Trophoblast cell (in vitro differentiated cells and primary cell): ENCODE measurements around the gene MYBL2.

ENCODE experiments used
- DNase-seq, 2 donors: peaks; one replicate each; pipeline ENCODE4 v3.0.0-alpha.2; 2016
- H2AFZ ChIP-seq: 2 replicates; pipeline ENCODE4 v1.6.1; 2013; ENCODE audit warnings: low read length, moderate library complexity, mild to moderate bottlenecking; ENCODE audit not compliant: insufficient read depth, poor library complexity
- H2AK5ac ChIP-seq: 2 replicates; pipeline ENCODE4 v1.6.1; 2013; ENCODE audit warnings: mild to moderate bottlenecking, low read length
- H2BK120ac ChIP-seq: 2 replicates; pipeline ENCODE4 v1.6.1; 2013; ENCODE audit warnings: low read length, mild to moderate bottlenecking, moderate library complexity; ENCODE audit not compliant: insufficient read depth, poor library complexity
- H2BK12ac ChIP-seq: 2 replicates; pipeline ENCODE4 v1.6.1; 2013; ENCODE audit warnings: mild to moderate bottlenecking, low read length, moderate library complexity
- H2BK5ac ChIP-seq: 2 replicates; pipeline ENCODE4 v1.6.1; 2013; ENCODE audit warnings: low read length, low read depth, moderate library complexity, mild to moderate bottlenecking; ENCODE audit not compliant: poor library complexity
- H3K14ac ChIP-seq: 2 replicates; pipeline ENCODE4 v1.6.1; 2013; ENCODE audit warnings: mild to moderate bottlenecking, low read length
- H3K18ac ChIP-seq: 2 replicates; pipeline ENCODE4 v1.6.1; 2013; ENCODE audit warnings: mild to moderate bottlenecking, low read length
- H3K23ac ChIP-seq: 2 replicates; pipeline ENCODE4 v1.6.1; 2013; ENCODE audit warnings: low read length
- H3K27ac ChIP-seq: 2 replicates; pipeline ENCODE4 v1.5.1; 2013; ENCODE audit warnings: low read depth, mild to moderate bottlenecking, inconsistent platforms, low read length, moderate library complexity
- H3K27me3 ChIP-seq: 2 replicates; pipeline ENCODE4 v1.6.1; 2013; ENCODE audit warnings: inconsistent platforms, mild to moderate bottlenecking, low read length, moderate library complexity; ENCODE audit not compliant: insufficient read depth
- H3K36me3 ChIP-seq, 2 experiments: 1 replicate in 1 of 2; 2 replicates in 1 of 2; pipeline ENCODE4 v1.6.1; 2013; ENCODE audit warnings: low read length in 2 of 2, mild to moderate bottlenecking in 2 of 2, moderate library complexity in 1 of 2; ENCODE audit not compliant: insufficient read depth in 2 of 2, control insufficient read depth in 1 of 2
- H3K4ac ChIP-seq: 2 replicates; pipeline ENCODE4 v1.6.1; 2013; ENCODE audit warnings: low read depth, mild to moderate bottlenecking, low read length, moderate library complexity
- H3K4me1 ChIP-seq, 2 experiments: 1 replicate in 1 of 2; 2 replicates in 1 of 2; pipeline ENCODE4 v1.6.1; 2013; ENCODE audit warnings: low read length in 2 of 2, mild to moderate bottlenecking in 2 of 2, moderate library complexity in 1 of 2; ENCODE audit not compliant: insufficient read depth in 2 of 2, control insufficient read depth in 1 of 2
- H3K4me2 ChIP-seq: 2 replicates; pipeline ENCODE4 v1.6.1; 2013; ENCODE audit warnings: inconsistent platforms, mild to moderate bottlenecking, low read length, moderate library complexity
- H3K4me3 ChIP-seq: 2 replicates; pipeline ENCODE4 v1.5.1; 2013; ENCODE audit warnings: mild to moderate bottlenecking, low read depth, low read length, inconsistent platforms
- H3K79me1 ChIP-seq: one replicate; pipeline ENCODE4 v1.6.1; 2013; ENCODE audit warnings: low read length
- H3K79me2 ChIP-seq: 2 replicates; pipeline ENCODE4 v1.6.1; 2013; ENCODE audit warnings: low read length, mild to moderate bottlenecking; ENCODE audit not compliant: control insufficient read depth, insufficient read depth, poor library complexity
- H3K9ac ChIP-seq: 2 replicates; pipeline ENCODE4 v1.6.1; 2013; ENCODE audit warnings: mild to moderate bottlenecking, low read length
- H3K9me3 ChIP-seq: 2 replicates; pipeline ENCODE4 v1.6.1; 2013; ENCODE audit warnings: low read depth, mild to moderate bottlenecking, control low read depth, inconsistent platforms, low read length; ENCODE audit not compliant: insufficient read depth
- H4K12ac ChIP-seq: 2 replicates; pipeline ENCODE4 v1.6.1; 2013; ENCODE audit warnings: low read depth, mild to moderate bottlenecking, low read length, moderate library complexity
- H4K8ac ChIP-seq: 2 replicates; pipeline ENCODE4 v1.6.1; 2013; ENCODE audit warnings: low read depth, mild to moderate bottlenecking, low read length, moderate library complexity
- H4K91ac ChIP-seq: one replicate; pipeline ENCODE4 v1.6.1; 2013; ENCODE audit warnings: low read depth, mild to moderate bottlenecking, low read length, moderate library complexity
- WGBS: extraction: QIAGEN DNeasy Blood & Tissue Kit; methylation state at CpG from one replicate; pipeline ENCODE4 v1.1.7; 2013; ENCODE audit warnings: missing lambda C conversion rate; ENCODE audit not compliant: insufficient read length, insufficient coverage; ENCODE audit errors: extremely low coverage; 5-methylcytosine and 5-hydroxymethylcytosine counted together

MYBL2 gene

GRCh38 chr20:43725666-43726065, 58.8 kb downstream of the MYBL2 start:
- Histone ChIP-seq H2AK5ac (no peak overlapping the region), H2BK12ac (no peak overlapping the region), H3K4me3 (no peak overlapping the region), H4K91ac (no peak overlapping the region), H2BK120ac (no peak overlapping the region), H2BK5ac (no peak overlapping the region), H3K4me1 (no peaks in the 10 kb centered on the region), H3K4me2 (no peak overlapping the region), H3K23ac (no peak overlapping the region), H3K9me3 (no peaks in the 10 kb centered on the region), H3K4ac (no peak overlapping the region), H3K18ac (no peak overlapping the region), H3K79me2 (no peaks in the 10 kb centered on the region), H2AFZ (no peak overlapping the region), H3K79me1 (no peaks in the 10 kb centered on the region), H3K9ac (no peak overlapping the region), H3K36me3 (no peaks in the 10 kb centered on the region), H4K8ac (no peak overlapping the region), H3K27ac (no peak overlapping the region), H3K14ac (no peak overlapping the region), H4K12ac (no peak overlapping the region), H3K27me3 (no peaks in the 10 kb centered on the region)
- no CpG with 5 or more reads among the region's 2 CpGs for WGBS
- DNase-seq: no peak

- no CpG with 5 or more reads among the region's 10 CpGs for WGBS
- Histone ChIP-seq H3K4ac (no peak overlapping the region), H3K4me2 (no peak overlapping the region), H3K4me3 (no peak overlapping the region), H2AFZ (no peak overlapping the region), H3K27me3 (no peaks in the 10 kb centered on the region), H3K79me1 (no peaks in the 10 kb centered on the region), H3K18ac (no peak overlapping the region), H2AK5ac (no peak overlapping the region), H4K91ac (no peak overlapping the region), H2BK120ac (no peak overlapping the region), H3K9ac (no peak overlapping the region), H3K79me2 (no peaks in the 10 kb centered on the region), H3K4me1 (no peaks in the 10 kb centered on the region), H3K36me3 (no peaks in the 10 kb centered on the region), H4K8ac (no peak overlapping the region), H3K9me3 (no peaks in the 10 kb centered on the region), H2BK5ac (no peak overlapping the region), H3K27ac (no peak overlapping the region), H4K12ac (no peak overlapping the region), H3K14ac (no peak overlapping the region), H2BK12ac (no peak overlapping the region), H3K23ac (no peak overlapping the region)
- no peak for DNase-seq
These were observed 59.4 kb downstream of the MYBL2 start for GRCh38 chr20:43726333-43726732.

GRCh38 chr20:43726811-43727338, 60.0 kb downstream of the MYBL2 start, which contains the start of gene GTSF1L:
Gene GTSF1L, minus strand, starts transcription at chr20:43727002. Its CDS starts 308 bp downstream, at chr20:43726694.
- Histone ChIP-seq H2BK12ac (no peak within 1 kb of the TSS), H3K27ac (no peak within 1 kb of the TSS), H3K27me3 (no peaks in the 10 kb centered on the region), H2AK5ac (no peak within 1 kb of the TSS), H4K12ac (no peak within 1 kb of the TSS), H3K14ac (no peak within 1 kb of the TSS), H3K79me1 (no peaks in the 10 kb centered on the region), H3K18ac (no peak within 1 kb of the TSS), H4K8ac (no peak within 1 kb of the TSS), H3K4me1 (no peaks in the 10 kb centered on the region), H2BK120ac (no peak within 1 kb of the TSS), H3K9ac (no peak within 1 kb of the TSS), H3K79me2 (no peaks in the 10 kb centered on the region), H2AFZ (no peak within 1 kb of the TSS), H4K91ac (no peak within 1 kb of the TSS), H2BK5ac (no peak within 1 kb of the TSS), H3K4ac (no peak within 1 kb of the TSS), H3K9me3 (no peaks in the 10 kb centered on the region), H3K23ac (no peak within 1 kb of the TSS), H3K36me3 (no peaks in the 10 kb centered on the region), H3K4me3 (no peak within 1 kb of the TSS), H3K4me2 (no peak within 1 kb of the TSS)
- no CpG with 5 or more reads among the region's 11 CpGs for WGBS
- DNase-seq: no peak

- no peak overlapping the region for H2BK12ac ChIP-seq
- no peak overlapping the region for H4K91ac ChIP-seq
- DNase-seq: no peak
- H2AFZ ChIP-seq: no peak overlapping the region
- H3K79me1 ChIP-seq: no peaks in the 10 kb centered on the region
- H3K18ac ChIP-seq: no peak overlapping the region
- no CpG with 5 or more reads among the region's 1 CpG for WGBS
- no peaks in the 10 kb centered on the region for H3K79me2 ChIP-seq
- H3K4ac ChIP-seq: no peak overlapping the region
- H3K4me3 ChIP-seq: no peak overlapping the region
- no peak overlapping the region for H2AK5ac ChIP-seq
- H3K23ac ChIP-seq: no peak overlapping the region
- H3K27me3 ChIP-seq: no peaks in the 10 kb centered on the region
- no peak overlapping the region for H2BK120ac ChIP-seq
- no peaks in the 10 kb centered on the region for H3K9me3 ChIP-seq
- H4K8ac ChIP-seq: no peak overlapping the region
- no peak overlapping the region for H3K9ac ChIP-seq
- H2BK5ac ChIP-seq: no peak overlapping the region
- no peak overlapping the region for H3K14ac ChIP-seq
- no peak overlapping the region for H4K12ac ChIP-seq
- no peak overlapping the region for H3K27ac ChIP-seq
- no peaks in the 10 kb centered on the region for H3K4me1 ChIP-seq
- H3K4me2 ChIP-seq: no peak overlapping the region
- no peaks in the 10 kb centered on the region for H3K36me3 ChIP-seq
These were observed 61.2 kb downstream of the MYBL2 start for GRCh38 chr20:43727980-43728590.
